Activated CD4-positive, alpha-beta T cell treated with anti-CD3 and anti-CD28 coated beads, Interleukin-2, Interleukin-4, amounts not matched to agents 100 ng/mL and 50 ng/mL, durations not matched to agents 16 hours and 8 hours (primary cell): ENCODE measurements around the gene ACE.
A peak's percentile ranks its signal among the peaks of the same experiment; 100 is the strongest.

Source experiments
- DNase-seq: peaks from one replicate; pipeline ENCODE4 v3.0.0-alpha.2; 2020; ENCODE audit warnings: low spot score

ACE gene

DNA sequence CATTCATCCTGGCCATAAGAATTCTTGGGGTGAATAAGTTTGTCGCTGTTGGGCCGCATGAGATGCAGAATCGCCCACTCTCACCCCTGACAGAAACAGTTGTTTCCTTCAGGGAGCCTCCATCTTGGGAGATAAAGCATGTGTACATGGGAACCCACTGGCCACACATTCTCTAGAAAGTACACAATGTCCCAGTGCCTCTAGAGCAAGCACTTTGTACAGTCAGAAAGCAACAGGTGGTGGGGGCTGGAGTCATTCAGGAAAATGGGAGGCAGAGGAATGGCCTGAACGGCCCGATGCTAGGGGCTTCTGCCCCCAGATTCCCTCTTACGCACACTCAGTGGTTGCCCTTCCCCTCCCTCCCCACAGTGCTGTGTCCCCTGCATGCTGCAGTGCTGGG, 16.1 kb downstream of the ACE start:
- no peak for DNase-seq

DNA sequence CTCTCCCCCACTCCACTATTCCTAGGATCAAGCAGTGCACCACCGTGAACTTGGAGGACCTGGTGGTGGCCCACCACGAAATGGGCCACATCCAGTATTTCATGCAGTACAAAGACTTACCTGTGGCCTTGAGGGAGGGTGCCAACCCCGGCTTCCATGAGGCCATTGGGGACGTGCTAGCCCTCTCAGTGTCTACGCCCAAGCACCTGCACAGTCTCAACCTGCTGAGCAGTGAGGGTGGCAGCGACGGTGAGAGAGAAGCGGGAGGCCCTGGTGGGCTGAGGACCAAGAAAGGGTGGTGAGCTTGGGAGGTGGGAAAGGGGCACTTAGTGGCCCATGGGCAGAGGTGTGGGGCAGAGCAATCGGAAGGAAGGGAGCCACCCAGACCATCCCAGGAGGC, 16.6 kb downstream of the ACE start:
- DNase-seq = no peak

DNA sequence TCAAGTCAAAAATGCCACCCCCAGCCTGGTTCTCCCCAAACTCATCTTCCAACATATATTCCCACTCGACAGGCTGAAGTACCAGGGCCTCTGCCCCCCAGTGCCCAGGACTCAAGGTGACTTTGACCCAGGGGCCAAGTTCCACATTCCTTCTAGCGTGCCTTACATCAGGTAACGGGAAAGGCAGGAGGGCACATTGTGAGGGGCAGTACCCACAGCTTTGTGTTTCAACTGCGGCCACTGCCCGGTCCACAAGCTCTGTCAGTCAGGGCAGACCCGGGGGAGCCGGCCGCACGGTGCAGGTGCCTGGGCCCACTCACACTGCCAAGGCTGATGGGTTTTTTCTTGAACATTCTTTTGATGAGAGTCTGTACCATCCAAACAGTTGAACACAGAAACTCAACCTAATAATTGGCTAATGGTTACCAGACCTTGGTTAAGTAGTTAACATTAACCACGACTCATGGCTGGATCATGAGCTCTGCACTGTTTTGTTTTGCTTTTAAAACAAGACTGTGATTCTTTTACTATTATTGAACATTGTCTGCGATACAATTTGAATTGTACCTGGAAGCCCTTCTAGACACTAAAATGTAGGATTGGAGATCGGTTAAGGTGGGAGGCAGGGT, 17.6 kb downstream of the ACE start:
- no peak for DNase-seq

DNA sequence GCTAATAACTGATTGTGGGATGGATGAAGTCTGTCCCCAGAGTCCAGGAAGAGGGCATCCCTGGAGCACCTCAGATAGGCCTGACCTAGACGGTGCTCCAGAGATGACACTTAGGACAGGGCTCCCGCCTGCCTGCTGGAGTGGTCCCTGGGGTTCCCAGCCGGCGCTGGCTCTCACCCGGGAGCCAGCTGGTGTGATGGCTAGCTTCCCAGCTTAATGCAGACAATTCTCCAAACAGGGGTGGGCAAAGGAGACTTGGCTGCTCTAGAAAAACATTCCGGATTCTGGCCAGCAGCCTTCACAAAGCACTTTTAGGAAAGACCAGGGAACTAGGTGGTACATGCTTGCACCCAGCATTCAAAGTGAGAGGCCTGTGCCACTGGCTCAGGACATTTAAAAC, 18.6 kb downstream of the ACE start:
- no peak for DNase-seq

DNA sequence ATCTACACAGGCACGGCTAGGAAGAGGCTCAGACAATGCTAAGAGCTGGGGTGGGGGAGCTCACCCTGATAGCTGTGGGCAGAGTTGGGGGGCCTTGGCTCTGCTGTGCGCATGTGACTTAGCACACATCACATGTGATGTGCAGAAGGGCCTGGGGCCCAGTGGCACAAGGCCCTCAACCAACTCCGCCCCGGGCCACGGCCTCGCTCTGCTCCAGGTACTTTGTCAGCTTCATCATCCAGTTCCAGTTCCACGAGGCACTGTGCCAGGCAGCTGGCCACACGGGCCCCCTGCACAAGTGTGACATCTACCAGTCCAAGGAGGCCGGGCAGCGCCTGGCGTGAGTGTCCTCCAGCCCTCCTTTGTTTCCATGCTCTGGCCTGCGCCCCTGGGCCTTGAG, 19.3 kb downstream of the ACE start:
- DNase-seq = no peak

DNA sequence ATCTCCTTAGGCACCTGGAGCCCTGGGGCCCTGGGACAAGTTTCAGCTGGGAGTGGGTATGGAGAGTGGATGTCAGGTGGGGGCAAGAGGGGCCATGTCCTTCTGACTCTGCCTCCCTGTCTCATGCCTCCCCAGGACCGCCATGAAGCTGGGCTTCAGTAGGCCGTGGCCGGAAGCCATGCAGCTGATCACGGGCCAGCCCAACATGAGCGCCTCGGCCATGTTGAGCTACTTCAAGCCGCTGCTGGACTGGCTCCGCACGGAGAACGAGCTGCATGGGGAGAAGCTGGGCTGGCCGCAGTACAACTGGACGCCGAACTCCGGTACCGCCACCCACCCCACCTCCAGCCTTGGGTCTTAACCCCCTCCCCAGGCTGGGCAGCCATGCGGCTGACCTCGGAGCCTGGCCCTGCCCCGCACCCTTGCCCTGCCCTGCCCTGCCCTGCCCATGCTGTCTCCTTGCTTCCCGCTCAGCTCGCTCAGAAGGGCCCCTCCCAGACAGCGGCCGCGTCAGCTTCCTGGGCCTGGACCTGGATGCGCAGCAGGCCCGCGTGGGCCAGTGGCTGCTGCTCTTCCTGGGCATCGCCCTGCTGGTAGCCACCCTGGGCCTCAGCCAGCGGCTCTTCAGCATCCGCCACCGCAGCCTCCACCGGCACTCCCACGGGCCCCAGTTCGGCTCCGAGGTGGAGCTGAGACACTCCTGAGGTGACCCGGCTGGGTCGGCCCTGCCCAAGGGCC, 20.0 kb downstream of the ACE start:
- no peak for DNase-seq

DNA sequence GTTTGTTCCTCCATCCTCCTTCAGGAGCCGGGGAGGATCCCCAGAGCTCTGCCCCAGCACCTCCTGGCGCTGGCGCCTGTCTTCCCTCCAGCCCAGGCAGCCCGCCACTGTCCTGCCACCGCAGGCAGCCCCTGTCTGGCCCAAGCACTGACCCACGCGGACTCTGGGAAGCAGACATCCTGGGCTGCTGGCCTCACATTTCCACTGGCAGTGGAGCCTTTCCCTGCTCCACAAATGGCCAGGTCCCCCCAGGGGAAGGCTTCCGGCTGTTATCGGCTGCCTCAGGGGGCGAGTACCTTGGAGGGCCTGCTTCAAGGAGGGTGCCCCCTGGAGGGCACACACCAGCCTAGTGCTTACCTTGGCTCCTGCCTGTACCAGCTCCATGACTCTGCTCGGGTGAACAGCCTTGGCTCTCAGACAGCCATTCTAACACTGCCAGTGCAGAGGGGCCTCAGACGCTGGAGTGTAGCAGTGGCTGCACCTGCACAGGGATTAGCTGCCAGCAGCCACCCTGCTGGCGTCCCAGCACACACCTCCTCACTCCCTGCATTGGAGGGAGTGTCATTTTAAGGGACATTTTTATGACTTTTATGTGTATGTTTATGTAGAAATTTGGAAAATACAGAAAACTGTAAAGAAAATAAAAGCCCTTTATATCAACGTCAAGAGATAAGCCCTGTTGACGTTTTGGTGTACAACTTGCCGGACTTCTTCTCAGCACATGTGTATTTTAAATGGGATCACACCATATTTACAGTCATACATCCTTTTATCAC, 21.0 kb downstream of the ACE start:
- DNase-seq = no peak

DNA sequence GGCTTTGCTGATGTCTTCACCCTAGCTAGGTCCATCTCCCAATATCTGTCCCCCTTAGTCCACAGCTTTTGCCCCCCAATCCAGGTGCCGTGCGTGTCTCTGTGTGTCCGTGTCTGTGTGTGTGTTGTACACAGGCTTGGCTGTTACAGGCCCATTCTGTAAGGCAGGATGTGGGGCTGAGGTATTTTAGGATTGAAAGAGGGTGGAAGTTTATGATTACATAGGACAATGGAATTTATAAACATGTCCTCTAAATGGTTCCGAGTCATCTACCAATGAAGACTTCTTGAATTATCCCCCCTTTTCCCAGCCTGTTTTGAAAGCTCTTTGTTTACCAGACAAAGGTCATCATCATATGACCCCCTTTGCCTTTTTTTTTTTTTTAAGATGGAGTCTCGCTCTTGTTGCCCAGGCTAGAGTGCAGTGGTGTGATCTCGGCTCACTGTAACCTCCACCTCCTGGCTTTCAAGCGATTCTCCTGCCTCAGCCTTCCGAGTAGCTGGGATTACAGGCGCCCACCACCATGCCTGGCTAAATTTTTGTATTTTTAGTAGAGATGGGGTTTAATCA, 21.9 kb downstream of the ACE start:
- DNase-seq = no peak

DNA sequence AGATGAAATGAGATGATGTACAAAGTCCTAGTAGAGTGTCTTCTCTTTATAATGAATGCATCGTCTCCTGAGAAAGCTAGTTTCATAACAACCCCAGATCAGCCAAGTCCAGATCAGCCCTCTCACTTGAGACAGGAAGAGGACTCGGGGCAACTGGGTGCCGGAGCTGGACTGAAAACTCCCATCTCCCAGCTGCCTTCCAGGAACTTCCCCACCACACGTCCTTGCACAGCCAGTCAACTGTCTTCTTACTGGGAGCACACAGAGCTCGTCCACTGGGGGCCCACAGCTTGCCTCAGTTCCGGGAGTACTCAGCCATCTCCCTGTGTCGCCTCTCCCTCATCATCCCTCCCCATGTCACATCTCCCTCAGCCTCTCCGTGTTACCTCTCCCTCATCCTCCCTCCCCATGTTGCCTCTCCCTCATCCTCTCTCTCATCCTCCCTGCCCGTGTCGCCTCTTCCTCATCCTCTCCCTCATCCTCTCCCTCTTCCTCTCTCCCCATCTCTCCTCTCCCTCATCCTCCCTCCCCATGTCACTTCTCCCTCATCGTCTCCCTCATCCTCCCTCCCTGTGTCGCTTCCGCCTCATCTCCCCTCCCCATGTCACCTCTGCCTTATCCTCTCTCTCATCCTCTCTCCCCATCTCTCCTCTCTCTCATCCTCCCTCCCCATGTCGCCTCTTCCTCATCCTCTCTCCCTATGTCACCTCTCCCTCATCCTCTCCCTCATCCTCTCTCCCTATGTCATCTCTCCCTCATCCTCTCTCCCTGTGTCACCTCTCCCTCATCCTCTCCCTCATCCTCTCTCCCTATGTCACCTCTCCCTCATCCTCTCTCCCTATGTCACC, 23.9 kb downstream of the ACE start:
- no peak for DNase-seq

DNA sequence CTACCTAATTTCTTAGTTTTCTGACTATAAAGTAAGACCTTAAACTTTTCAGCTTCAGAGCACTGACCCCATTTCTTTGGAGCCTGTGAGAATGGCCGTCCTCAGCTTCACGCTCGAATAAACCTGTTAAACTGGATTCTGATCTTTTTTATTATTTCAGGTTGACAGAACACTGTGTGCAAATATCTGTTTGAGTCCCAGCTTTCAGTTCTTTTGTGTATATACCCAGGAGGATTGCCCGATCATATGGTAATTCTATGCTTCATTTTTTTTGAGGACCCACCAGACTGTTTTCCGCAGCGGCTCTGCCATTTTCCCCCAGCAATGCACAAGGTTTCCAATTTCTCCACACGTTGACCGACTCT, 26.5 kb downstream of the ACE start:
- no peak for DNase-seq

DNA sequence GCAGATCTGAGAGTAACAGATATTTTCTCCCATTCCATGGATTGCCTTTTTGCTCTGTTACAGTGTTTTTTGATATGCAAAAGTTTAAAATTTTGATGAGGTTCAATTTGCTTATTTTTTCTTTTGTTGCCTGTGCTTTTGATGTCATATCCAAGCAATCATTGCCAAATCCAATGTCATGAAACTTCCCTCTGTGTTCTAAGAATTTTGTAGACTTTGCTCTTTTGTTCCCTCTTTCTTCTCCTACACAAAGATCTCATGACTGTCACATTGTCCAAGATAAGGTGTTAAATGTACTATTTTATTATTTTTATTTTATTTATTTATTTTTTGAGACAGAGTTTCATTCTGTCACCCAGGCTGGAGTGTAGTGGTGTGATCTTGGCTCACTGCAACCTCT, 27.4 kb downstream of the ACE start:
- DNase-seq = no peak

DNA sequence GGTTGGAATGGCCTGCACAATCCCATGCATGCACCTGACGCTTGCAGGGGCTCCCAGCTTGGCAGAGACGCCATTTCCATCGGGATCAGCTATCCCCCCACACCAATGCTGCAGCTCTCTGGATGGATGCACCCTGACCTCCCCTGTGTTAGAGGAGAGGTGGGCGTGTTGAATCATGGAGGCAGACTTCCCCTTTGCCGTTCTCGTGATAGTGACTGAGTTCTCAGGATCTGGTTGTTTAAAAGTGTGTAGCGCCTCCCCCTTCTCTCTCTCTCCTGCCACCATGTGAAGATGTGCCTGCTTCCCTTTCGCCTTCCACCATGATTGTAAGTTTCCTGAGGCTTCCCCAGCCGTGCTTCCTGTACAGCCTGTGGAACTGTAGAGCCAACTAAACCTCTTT, 28.5 kb downstream of the ACE start:
- no peak for DNase-seq

DNA sequence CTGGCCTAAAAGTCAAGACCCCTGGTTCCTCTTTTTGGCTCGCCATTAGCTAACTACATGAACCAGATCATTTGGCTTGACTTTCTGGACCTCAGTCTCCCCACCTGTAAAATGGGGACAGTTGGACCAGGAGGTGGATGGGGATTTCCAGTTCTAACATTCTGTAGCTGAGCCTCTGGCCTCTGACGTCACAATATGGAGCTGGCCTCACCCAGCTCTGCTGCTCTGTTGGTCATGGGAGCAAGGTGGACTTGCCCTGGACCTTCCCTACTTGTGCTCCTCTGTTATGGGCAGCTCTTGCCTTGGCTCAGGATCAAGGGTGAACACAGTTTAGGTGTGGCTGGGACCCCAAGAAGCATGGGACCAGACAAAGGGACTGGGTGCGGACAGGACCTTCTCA, 29.8 kb downstream of the ACE start:
- no peak for DNase-seq

DNA sequence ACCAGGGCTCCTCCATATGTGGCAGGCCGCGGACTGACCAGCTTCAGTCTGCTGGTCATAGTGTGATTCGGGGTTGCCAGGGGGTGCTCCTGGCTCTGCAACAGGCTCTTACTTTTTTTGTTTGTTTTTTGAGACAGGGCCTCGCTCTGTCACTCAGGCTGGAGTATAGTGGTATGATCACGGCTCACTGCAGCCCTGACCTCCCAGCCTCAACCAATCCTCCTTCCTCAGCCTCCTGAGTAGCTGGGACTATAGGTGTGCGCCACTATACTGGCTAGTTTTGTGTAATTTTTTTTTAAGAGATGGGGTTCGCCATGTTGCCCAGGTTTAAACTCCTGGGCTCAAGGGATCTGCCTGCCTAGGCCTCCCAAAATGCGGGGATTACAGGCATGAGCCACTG, 34.5 kb downstream of the ACE start:
- DNase-seq = no peak

DNA sequence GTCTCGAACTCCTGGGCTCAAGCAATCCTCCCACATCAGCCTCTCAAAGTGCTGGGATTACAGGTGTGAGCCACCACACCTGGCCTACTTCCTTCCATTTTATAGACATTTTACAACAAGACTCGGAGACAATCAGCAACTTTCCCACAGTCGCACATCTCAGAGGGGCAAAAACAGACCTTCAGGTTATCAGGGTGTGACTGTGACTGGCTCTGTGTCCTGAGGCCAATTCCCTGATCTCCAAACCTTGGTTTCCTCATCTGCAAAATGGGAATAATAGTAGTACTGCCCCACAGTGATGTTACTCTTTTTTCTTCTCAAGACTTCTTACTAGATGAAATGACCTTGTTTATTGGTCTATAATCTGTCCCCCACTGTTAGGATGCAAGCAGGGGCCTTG, 35.5 kb downstream of the ACE start:
- no peak for DNase-seq

DNA sequence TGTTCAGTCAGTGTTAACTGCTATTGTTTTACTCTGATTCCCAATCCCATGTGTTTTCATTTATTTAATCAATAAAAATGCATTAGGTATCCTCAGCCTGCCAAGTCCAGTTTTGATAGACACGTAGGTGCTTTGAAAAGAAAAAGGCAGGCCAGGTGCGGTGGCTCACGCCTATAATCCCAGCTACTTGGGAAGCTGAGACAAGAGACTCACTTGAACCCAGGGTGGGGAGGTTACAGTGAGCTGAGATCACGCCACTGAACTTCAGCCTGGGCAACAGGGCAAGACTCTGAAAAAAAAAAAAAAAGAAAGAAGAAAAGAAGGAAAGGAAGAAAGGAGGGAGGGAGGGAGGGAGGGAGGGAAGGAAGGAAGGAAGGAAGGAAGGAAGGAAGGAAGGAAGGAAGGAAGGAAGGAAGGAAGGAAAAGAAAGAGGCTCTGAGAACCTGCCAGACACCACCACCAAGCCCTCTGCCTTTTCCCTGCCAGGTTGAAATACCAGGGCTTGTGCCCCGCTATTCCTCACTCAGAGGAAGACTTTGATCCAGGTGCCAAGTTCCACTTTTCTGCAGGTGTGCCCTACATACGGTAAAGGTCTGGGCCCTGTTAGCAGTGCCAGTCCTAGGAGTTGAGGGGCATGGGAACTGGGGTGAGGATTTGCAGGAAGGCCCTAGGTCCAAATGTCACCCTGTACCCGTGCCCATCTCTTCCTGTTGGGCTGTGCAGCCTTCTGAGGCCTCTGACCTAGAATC, 36.2 kb downstream of the ACE start:
- no peak for DNase-seq

DNA sequence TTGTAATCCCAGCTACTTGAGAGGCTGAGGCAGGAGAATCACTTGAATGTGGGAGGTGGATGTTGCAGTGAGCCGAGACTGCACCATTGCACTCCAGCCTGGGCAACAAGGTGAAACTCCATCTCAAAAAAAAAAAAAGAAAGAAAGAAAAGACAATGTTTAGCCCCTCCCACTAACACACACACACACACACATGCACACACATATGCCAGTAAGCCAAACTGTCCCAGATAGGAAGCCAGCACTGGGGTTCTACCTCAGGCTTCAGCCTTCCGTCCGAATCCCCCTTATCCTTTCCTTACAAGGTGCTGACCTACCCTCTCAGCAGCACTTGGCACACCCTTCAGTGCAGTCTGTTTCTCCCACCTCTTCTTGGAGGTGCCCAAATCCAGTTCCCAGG, 37.6 kb downstream of the ACE start:
- no peak for DNase-seq

DNA sequence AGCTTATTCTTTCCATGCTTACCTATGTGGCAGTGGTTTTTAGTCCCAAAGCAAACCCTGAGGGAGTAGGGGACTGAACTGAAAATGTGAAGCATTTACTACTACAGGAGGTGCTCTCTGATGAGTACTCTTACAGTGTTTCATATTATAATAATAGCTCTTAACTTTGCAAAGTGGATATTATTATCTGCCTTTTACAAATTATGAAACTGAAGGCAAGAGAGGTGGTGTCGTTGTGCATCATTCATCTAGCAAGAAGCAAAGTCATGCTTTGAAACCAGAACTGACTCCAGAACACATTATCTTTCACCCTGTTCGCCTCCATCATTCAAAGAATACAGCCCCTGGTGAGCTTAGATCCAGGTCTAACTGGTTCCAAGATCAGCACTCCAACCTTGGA, 38.1 kb downstream of the ACE start:
- peak; percentile 9 for DNase-seq

DNA sequence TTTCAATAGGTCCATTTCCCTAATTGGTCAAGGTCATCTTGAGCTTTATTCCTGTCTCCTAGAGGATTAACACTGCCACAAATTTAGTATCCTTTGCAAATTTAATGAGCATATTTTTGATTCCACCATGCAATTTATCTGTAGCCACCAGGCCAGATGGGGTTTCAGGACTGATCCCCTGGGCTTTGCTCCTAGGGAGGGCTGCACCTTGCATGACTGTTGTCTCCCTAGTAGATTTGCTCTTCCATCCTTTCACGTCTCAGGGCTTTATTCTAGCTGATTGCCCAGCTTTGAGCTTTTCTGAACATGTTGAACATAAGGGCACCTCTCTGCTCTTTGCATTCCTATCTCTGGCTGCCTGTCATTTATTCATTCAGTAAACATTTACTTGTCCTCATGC, 38.6 kb downstream of the ACE start:
- no peak for DNase-seq

DNA sequence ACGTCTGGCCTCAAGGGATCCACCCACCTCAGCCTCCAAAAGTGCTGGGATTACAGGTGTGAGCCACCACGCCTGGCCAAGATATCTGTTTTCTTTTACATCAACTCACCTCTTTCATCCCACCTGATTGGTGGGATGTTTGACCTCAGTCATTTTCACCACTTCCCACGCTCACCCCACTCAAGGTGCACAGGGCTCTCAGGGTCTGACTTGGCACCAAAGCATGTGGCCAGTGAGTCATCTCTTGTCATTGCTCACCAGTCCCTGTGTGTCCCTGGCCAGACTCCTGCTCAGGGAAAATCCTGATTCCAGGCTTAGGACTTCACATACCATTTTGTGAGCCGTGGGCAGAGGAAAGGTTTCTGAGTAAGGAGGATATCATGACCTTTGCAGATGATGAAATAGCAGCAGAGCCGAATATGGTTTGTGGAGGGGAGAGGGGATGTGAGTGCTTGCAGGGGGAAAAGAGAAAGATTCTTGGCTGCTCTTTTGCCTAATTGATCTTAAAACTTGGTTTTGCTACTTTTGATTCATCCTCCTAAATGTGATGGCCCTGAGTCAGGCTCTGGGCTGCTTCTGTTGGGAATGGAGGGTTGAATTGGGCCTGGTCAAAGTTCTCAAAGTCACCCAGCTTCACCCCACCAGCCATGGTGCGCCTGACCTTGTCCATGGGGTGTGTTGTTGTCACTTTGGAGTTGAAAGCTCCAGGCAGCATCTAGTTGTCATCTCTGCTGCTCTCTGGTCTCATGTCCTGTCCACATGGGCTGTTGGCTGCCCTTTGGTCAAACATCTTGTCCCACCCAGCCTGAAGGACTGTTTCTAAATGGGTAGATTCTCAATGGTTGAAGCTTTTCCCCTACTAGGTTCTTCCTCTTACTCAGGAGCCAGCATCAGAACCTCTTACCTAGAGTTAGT, 40.3 kb downstream of the ACE start:
- DNase-seq = peak; percentile 8
